ENCODE results near the gene USF1. TPM values are rescaled to one million over a fixed set of nuclear protein-coding genes. Genes with fewer than 3 reads are reported as not detected.

Gene USF1
- 20.1 and 30.0 TPM in 2 replicates for total RNA-seq

GRCh38 chr1:161045736-161046604 is at the start of gene USF1:
TSS of gene USF1 (minus strand) at chr1:161045977. CDS start at chr1:161043275, 2,702 bp downstream.

GRCh38 chr1:161089251-161089924 is 43.6 kb upstream of the USF1 start, which contains the start of gene NECTIN4:
TSS of gene NECTIN4 (minus strand) at chr1:161089558. CDS start at chr1:161089296, 262 bp downstream.

GRCh38 chr1:161069731-161070270 is 24.0 kb upstream of the USF1 start, which contains the start of gene ARHGAP30:
TSS of gene ARHGAP30 (minus strand) at chr1:161069891. CDS start at chr1:161069624, 267 bp downstream.

GRCh38 chr1:161038523-161039153 is 7.1 kb downstream of the USF1 start, which contains the start of gene TSTD1:
TSS of gene TSTD1 (minus strand) at chr1:161038964. CDS start at chr1:161038889, 75 bp downstream.

GRCh38 chr1:161020509-161021164 is 25.1 kb downstream of the USF1 start, which contains the start of gene F11R:
TSS of gene F11R (minus strand) at chr1:161021152. CDS start at chr1:161021073, 79 bp downstream.

Other genes starting within 250 kb of the USF1 start
- not detected in 2 replicates for gene LY9, start 249.8 kb downstream of the USF1 start, total RNA-seq
- gene CD244, start 183.1 kb downstream of the USF1 start, total RNA-seq = not detected in 2 replicates
- gene ITLN1, start 160.8 kb downstream of the USF1 start, total RNA-seq = not detected in 2 replicates
- not detected in 2 replicates for gene ITLN2, start 91.2 kb downstream of the USF1 start, total RNA-seq
- gene F11R, start 24.8 kb downstream of the USF1 start, total RNA-seq = 97.3 and 126 TPM in 2 replicates
- 123 and 299 TPM in 2 replicates for gene TSTD1, start 7.0 kb downstream of the USF1 start, total RNA-seq
- not detected in 2 replicates for gene ARHGAP30, start 23.9 kb upstream of the USF1 start, total RNA-seq
- gene NECTIN4, start 43.6 kb upstream of the USF1 start, total RNA-seq = 0.23 and 2.9 TPM in 2 replicates
- 0.68 and 2.7 TPM in 2 replicates for gene KLHDC9, start 52.4 kb upstream of the USF1 start, total RNA-seq
- 71.9 and 125 TPM in 2 replicates for gene PFDN2, start 72.1 kb upstream of the USF1 start, total RNA-seq
- 39.4 and 42.0 TPM in 2 replicates for gene NIT1, start 72.1 kb upstream of the USF1 start, total RNA-seq
- gene DEDD, start 86.7 kb upstream of the USF1 start, total RNA-seq = 21.9 and 23.2 TPM in 2 replicates
- 48.9 and 74.6 TPM in 2 replicates for gene UFC1, start 108.0 kb upstream of the USF1 start, total RNA-seq
- 7.7 and 8.5 TPM in 2 replicates for gene USP21, start 113.5 kb upstream of the USF1 start, total RNA-seq
- gene PPOX, start 120.4 kb upstream of the USF1 start, total RNA-seq = 8.4 and 18.0 TPM in 2 replicates
- gene B4GALT3, start 131.5 kb upstream of the USF1 start, total RNA-seq = 36.7 TPM in 2 replicates
- gene ADAMTS4, start 153.1 kb upstream of the USF1 start, total RNA-seq = 0.08 and 1.5 TPM in 2 replicates
- gene NDUFS2, start 156.4 kb upstream of the USF1 start, total RNA-seq = 120 and 122 TPM in 2 replicates
- gene FCER1G, start 169.3 kb upstream of the USF1 start, total RNA-seq = 0.70 TPM in 1 of 2 replicates, not detected in the other
- gene APOA2, start 177.7 kb upstream of the USF1 start, total RNA-seq = not detected in 2 replicates
- 10.1 and 16.2 TPM in 2 replicates for gene TOMM40L, start 180.1 kb upstream of the USF1 start, total RNA-seq
- not detected in 2 replicates for gene NR1I3, start 192.2 kb upstream of the USF1 start, total RNA-seq
- gene PCP4L1, start 212.8 kb upstream of the USF1 start, total RNA-seq = not detected in 2 replicates